Astrocyte of the cerebellum (primary cell): ENCODE data around the gene SPRED2.

Experiments used
- DNase-seq: peaks from one replicate; pipeline ENCODE4 v3.0.0-alpha.2; 2011; ENCODE audit warnings: low read depth
- H3K4me3 ChIP-seq: 2 replicates; pipeline ENCODE4 v1.5.1; 2011; ENCODE audit warnings: mild to moderate bottlenecking, low read depth, low read length, moderate library complexity
- in situ Hi-C: cut with HindIII; loops from 2 replicates; pipeline ENCODE4 v1.10.0; 2017; ENCODE audit warnings: low sequenced_read_pairs
- TF ChIP-seq, protein P1 (sequence below): IDR thresholded peaks from 2 replicates; pipeline ENCODE4 v1.5.1; 2012; ENCODE audit warnings: low read length, low read depth, moderate library complexity, mild to moderate bottlenecking; ENCODE audit errors: missing control alignments

The SPRED2 gene

DNA sequence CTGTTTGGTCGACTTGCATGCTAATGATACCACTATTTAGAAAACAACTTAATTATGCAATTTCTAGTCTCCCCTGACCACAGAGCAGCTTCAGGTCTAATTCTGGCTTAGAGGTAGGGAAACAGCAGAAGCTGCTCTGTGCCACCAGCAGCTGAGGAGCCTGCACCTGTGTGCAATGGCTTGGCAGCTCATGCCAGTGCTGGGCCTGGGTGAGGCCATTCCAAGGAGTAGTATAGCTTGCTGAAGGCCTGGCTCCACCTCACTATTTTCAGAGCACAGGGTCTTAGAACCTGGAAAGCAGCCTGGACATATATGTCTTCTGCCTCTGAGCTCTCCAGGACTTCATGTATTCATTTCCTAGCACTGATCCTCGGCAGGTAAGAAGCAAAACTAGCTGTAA is 62.8 kb downstream of the SPRED2 start:
- TF ChIP-seq, protein P1, sequence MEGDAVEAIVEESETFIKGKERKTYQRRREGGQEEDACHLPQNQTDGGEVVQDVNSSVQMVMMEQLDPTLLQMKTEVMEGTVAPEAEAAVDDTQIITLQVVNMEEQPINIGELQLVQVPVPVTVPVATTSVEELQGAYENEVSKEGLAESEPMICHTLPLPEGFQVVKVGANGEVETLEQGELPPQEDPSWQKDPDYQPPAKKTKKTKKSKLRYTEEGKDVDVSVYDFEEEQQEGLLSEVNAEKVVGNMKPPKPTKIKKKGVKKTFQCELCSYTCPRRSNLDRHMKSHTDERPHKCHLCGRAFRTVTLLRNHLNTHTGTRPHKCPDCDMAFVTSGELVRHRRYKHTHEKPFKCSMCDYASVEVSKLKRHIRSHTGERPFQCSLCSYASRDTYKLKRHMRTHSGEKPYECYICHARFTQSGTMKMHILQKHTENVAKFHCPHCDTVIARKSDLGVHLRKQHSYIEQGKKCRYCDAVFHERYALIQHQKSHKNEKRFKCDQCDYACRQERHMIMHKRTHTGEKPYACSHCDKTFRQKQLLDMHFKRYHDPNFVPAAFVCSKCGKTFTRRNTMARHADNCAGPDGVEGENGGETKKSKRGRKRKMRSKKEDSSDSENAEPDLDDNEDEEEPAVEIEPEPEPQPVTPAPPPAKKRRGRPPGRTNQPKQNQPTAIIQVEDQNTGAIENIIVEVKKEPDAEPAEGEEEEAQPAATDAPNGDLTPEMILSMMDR: no peak
- in situ Hi-C loops: no loop called here
- no peak overlapping the region for H3K4me3 ChIP-seq
- DNase-seq: no peak

DNA sequence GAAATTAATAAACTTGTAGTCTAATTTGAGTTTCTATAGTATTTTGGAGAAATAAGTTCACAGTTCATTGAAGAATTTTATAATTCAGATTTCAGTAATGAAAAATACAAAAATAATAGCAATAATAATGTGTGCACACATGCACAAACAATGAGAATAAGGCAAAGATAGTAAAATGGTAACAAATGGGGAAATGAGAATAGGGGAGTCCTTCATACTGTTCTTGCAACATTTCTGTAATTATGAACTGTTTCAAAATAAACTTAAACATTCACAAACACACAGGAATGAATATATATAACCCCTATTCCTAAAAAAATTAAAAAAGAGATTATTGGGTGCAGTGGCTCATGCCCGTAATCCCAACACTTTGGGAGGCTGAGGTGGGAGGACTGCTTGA is 63.9 kb downstream of the SPRED2 start:
- TF ChIP-seq, protein P1: no peak
- DNase-seq: no peak
- no peak overlapping the region for H3K4me3 ChIP-seq
- in situ Hi-C loops: no loop called here

DNA sequence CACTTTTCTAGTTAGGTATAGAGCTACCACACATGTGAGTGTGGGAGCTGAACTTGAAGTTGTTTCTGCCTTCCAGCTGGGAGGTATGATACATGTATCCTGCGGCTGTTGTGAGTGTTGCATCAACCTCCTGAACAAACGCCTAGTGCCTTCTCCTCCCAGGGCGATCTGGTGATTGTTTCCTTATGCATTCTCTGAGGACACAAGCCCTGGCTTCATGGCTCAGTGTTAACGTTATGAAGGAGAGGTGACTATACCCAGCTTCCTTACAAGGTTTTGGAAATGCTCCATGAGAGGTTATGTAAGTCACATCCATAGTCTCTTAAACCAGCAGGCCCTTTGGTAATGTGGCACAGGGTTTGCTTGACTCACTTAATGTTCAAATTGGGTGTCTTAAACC is 64.9 kb downstream of the SPRED2 start:
- TF ChIP-seq, protein P1: no peak
- no peak overlapping the region for H3K4me3 ChIP-seq
- in situ Hi-C loops: no loop called here
- DNase-seq: peak; percentile 84

DNA sequence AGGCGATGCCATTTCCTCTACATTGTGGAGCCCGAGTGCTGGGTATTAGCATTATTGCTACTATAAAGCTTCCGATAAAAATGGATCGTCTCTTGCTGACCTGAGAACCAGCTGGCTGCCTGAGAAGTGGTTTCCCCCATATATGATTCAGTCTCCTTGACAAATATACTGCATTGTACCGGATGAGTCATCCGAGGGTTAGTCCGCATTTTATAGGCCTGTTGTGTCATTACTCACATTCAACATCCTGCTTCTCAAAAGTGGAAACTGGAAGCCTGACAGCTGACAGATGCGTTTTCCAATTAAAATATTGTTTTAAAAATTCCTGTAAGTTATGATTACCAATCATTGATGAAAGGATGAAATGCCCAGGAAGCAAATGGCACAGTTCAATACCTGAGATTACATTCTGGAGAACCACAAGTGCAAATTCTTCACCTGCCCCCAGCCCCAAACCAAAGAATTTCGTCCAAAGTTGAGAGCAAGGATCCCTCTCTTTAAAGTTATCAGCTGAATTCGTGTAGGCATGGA is 65.7 kb downstream of the SPRED2 start:
- peak overlapping the region; percentile 40 for H3K4me3 ChIP-seq
- peak; percentile 92 for DNase-seq
- in situ Hi-C loops: no loop called here
- TF ChIP-seq, protein P1: no peak

DNA sequence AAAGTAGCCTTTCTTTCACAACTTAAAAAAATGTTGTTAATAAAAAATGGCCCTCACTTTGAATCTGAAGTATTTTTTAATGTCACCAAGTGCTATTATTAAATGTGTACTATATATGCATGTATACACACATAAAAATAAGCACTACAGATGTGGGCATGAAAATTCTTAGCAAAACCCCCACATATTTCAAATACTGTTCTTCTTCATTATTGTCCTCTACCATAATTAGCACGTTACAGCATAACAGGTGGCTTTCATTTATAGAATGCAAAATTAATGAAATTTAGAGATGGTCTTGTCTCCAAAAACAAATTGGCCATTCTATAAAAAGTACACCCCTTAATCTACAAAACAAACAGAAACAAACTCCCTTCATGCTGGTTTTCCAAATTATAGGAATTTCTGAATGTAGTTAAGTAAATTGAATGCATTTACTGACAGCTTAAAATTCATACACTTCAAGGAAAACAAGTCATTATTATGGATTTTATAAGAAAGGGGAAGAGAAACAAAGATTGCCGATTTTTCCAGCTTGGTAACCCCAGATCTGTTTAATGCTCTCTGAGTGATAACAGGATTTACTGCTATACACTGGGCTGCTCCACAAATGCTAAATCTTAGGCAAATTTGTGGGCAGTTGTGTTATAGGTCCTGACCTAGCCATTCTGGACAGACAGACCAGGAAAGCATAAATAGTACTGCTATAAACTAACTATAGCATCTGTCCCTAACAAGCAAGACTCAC is 67.2 kb downstream of the SPRED2 start:
- no peak for DNase-seq
- TF ChIP-seq, protein P1: no peak
- H3K4me3 ChIP-seq: peak overlapping the region; percentile 40
- in situ Hi-C loops: no loop called here

DNA sequence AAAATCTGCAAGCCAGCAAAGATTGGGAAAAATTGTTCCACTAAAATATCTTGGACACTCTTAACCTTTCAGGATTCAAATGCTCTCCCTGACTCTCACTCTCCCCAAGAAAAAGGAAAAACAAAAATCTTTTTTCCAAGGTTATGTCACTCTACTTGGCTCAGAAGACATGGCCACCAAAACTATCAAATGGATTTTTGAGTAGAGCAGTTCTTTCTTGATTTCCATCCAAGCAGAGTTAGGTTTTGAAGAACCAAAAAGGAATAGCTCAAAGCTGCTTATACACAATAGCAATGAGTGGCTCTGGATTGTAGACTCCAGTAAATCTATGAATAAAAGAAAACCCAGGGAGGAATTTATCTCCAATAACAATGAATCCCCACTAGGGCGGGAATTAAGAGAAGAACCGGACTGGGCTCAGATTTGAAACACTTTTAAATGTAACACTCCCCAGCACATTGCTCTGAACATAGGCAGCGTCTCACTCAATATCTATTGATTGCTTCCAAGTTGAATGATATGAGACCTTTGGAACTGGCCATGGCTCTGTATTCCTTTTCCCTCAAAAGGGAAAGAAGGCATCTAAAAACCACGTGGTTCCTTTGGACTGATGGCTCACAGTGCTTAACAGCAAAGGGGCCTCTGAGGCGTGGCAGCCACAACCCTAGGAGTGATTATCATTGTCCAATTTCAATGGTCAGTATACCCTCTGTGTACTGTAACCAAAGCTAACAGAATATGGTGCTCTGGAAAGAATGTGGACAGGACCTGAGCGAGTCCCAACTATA is 68.3 kb downstream of the SPRED2 start:
- no peak for DNase-seq
- in situ Hi-C loops: no loop called here
- H3K4me3 ChIP-seq: no peak overlapping the region
- TF ChIP-seq, protein P1: no peak
